ENCODE data around the gene FHIT.

Gene FHIT

DNA sequence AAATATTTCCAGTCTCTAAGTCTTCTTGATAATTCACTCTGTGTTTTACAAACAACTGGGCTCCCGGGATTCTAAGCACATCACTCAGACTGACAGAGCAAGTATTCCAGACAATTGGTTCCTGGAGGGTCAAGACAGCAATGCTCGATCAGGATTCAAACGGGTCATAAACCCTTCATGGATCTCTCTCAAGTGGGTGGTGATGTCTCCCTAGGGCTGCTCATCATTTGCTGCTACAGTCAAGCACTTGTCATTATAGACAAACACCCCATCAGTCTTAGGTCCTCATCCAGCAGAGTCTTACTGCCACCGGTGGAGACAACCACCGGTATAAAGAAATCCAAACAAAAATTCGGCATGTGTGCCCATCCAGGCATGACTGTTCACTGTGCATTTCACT lies 921.1 kb downstream of the FHIT start:
- no peak overlapping the region for H3K18ac ChIP-seq (ENCODE audit: low read length)
- no peaks in the 10 kb centered on the region for H3K4me1 ChIP-seq (ENCODE audit: control insufficient read depth, low read depth, low read length)
- H3K23ac ChIP-seq (ENCODE audit: low read length), result no peak overlapping the region
- no peaks in the 10 kb centered on the region for H3K79me2 ChIP-seq (ENCODE audit: control insufficient read depth, insufficient read depth, low read length)
- H3K4me3 ChIP-seq (ENCODE audit: low read length), result no peak overlapping the region
- no peak overlapping the region for H2BK5ac ChIP-seq (ENCODE audit: low read length)
- WGBS (ENCODE audit: extremely low coverage, insufficient coverage, low lambda C conversion rate), result no CpG with 5 or more reads among the region's 6 CpGs
- H3K9ac ChIP-seq (ENCODE audit: low read length), result no peak overlapping the region
- no peak overlapping the region for H4K5ac ChIP-seq (ENCODE audit: low read length)
- H3K4me2 ChIP-seq (ENCODE audit: low read length), result no peak overlapping the region
- H3K56ac ChIP-seq (ENCODE audit: low read length), result no peak overlapping the region
- H3K4ac ChIP-seq (ENCODE audit: low read depth, low read length), result no peak overlapping the region
- no peaks in the 10 kb centered on the region for H3K36me3 ChIP-seq (ENCODE audit: control insufficient read depth, insufficient read depth, low read length)
- no peaks in the 10 kb centered on the region for H3K79me1 ChIP-seq (ENCODE audit: low read length)
- H3K27me3 ChIP-seq (ENCODE audit: insufficient read depth, low read length, poor library complexity), result no peaks in the 10 kb centered on the region
- no peak for DNase-seq
- H4K8ac ChIP-seq (ENCODE audit: low read depth, low read length), result no peak overlapping the region
- no peak overlapping the region for H2AK5ac ChIP-seq (ENCODE audit: low read length)
- H2BK15ac ChIP-seq (replicated peaks; ENCODE audit: low read depth), result no peak overlapping the region
- no peak overlapping the region for H3K27ac ChIP-seq (ENCODE audit: low read depth, low read length)
- no peak overlapping the region for H2BK120ac ChIP-seq (ENCODE audit: low read depth, low read length)

DNA sequence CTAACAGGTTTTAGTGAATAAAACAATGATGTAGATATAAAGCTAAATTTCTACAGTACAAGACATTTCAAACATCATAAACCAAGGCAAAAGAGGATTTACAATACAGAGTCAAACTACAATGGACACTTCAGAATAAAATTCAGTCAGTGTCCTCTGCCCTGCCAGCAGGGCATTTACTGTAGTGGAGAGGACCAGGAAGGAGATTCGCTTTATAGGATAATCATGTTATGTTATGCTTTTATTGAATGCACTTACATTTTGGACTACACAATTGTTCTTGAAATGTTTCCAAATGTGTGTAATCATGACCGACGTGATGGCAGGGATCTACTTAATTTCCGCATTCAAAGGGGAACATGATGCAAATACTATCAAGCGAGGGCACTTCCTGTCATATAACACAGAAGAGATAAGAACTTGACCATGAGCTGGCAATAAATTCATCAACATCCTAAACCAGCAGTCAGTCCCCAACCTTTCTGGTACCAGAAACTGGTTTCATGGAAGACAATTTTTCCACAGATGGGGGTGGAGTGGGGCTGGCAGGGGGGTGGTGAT lies 925.6 kb downstream of the FHIT start:
- no peak overlapping the region for H3K4me2 ChIP-seq (ENCODE audit: low read length)
- H3K4ac ChIP-seq (ENCODE audit: low read depth, low read length), result no peak overlapping the region
- no peak for DNase-seq
- H3K36me3 ChIP-seq (ENCODE audit: control insufficient read depth, insufficient read depth, low read length), result no peaks in the 10 kb centered on the region
- H2BK5ac ChIP-seq (ENCODE audit: low read length), result no peak overlapping the region
- no peak overlapping the region for H3K9ac ChIP-seq (ENCODE audit: low read length)
- H3K79me2 ChIP-seq (ENCODE audit: control insufficient read depth, insufficient read depth, low read length), result no peaks in the 10 kb centered on the region
- H3K18ac ChIP-seq (ENCODE audit: low read length), result no peak overlapping the region
- no peak overlapping the region for H3K27ac ChIP-seq (ENCODE audit: low read depth, low read length)
- no peak overlapping the region for H2AK5ac ChIP-seq (ENCODE audit: low read length)
- no peak overlapping the region for H4K5ac ChIP-seq (ENCODE audit: low read length)
- H3K27me3 ChIP-seq (ENCODE audit: insufficient read depth, low read length, poor library complexity), result no peaks in the 10 kb centered on the region
- no peak overlapping the region for H3K56ac ChIP-seq (ENCODE audit: low read length)
- H3K79me1 ChIP-seq (ENCODE audit: low read length), result no peaks in the 10 kb centered on the region
- no peak overlapping the region for H2BK120ac ChIP-seq (ENCODE audit: low read depth, low read length)
- H2BK15ac ChIP-seq (replicated peaks; ENCODE audit: low read depth), result no peak overlapping the region
- no peak overlapping the region for H4K8ac ChIP-seq (ENCODE audit: low read depth, low read length)
- peaks cover 3% of the 10 kb centered on the region for H3K4me1 ChIP-seq (ENCODE audit: control insufficient read depth, low read depth, low read length)
- H3K23ac ChIP-seq (ENCODE audit: low read length), result no peak overlapping the region
- H3K4me3 ChIP-seq (ENCODE audit: low read length), result no peak overlapping the region
- no CpG with 5 or more reads among the region's 5 CpGs for WGBS (ENCODE audit: extremely low coverage, insufficient coverage, low lambda C conversion rate)

- no peak overlapping the region for H2BK15ac ChIP-seq (replicated peaks; ENCODE audit: low read depth)
- H3K36me3 ChIP-seq (ENCODE audit: control insufficient read depth, insufficient read depth, low read length), result no peaks in the 10 kb centered on the region
- no peak overlapping the region for H3K4me2 ChIP-seq (ENCODE audit: low read length)
- H3K23ac ChIP-seq (ENCODE audit: low read length), result no peak overlapping the region
- no peaks in the 10 kb centered on the region for H3K79me2 ChIP-seq (ENCODE audit: control insufficient read depth, insufficient read depth, low read length)
- H2AK5ac ChIP-seq (ENCODE audit: low read length), result no peak overlapping the region
- H3K18ac ChIP-seq (ENCODE audit: low read length), result no peak overlapping the region
- no peak overlapping the region for H4K5ac ChIP-seq (ENCODE audit: low read length)
- H2BK120ac ChIP-seq (ENCODE audit: low read depth, low read length), result no peak overlapping the region
- H3K27me3 ChIP-seq (ENCODE audit: insufficient read depth, low read length, poor library complexity), result no peaks in the 10 kb centered on the region
- DNase-seq, result peak; percentile 65
- no peaks in the 10 kb centered on the region for H3K79me1 ChIP-seq (ENCODE audit: low read length)
- no peak overlapping the region for H3K27ac ChIP-seq (ENCODE audit: low read depth, low read length)
- no peak overlapping the region for H2BK5ac ChIP-seq (ENCODE audit: low read length)
- no peak overlapping the region for H3K4ac ChIP-seq (ENCODE audit: low read depth, low read length)
- no peak overlapping the region for H3K56ac ChIP-seq (ENCODE audit: low read length)
- no CpG with 5 or more reads among the region's 3 CpGs for WGBS (ENCODE audit: extremely low coverage, insufficient coverage, low lambda C conversion rate)
- H3K4me3 ChIP-seq (ENCODE audit: low read length), result no peak overlapping the region
- H4K8ac ChIP-seq (ENCODE audit: low read depth, low read length), result no peak overlapping the region
- H3K4me1 ChIP-seq (ENCODE audit: control insufficient read depth, low read depth, low read length), result peaks cover 3% of the 10 kb centered on the region
- H3K9ac ChIP-seq (ENCODE audit: low read length), result no peak overlapping the region
Observed at GRCh38 chr3:60323651-60324050, 927.6 kb downstream of the FHIT start.

GRCh38 chr3:60323180-60323579 lies 928.1 kb downstream of the FHIT start:
- H3K4me2 ChIP-seq (ENCODE audit: low read length), result no peak overlapping the region
- H3K27me3 ChIP-seq (ENCODE audit: insufficient read depth, low read length, poor library complexity), result no peaks in the 10 kb centered on the region
- no peak overlapping the region for H3K4ac ChIP-seq (ENCODE audit: low read depth, low read length)
- no peak overlapping the region for H2BK5ac ChIP-seq (ENCODE audit: low read length)
- H3K9ac ChIP-seq (ENCODE audit: low read length), result no peak overlapping the region
- no peak overlapping the region for H4K5ac ChIP-seq (ENCODE audit: low read length)
- H3K4me3 ChIP-seq (ENCODE audit: low read length), result no peak overlapping the region
- no peak overlapping the region for H3K27ac ChIP-seq (ENCODE audit: low read depth, low read length)
- no peaks in the 10 kb centered on the region for H3K36me3 ChIP-seq (ENCODE audit: control insufficient read depth, insufficient read depth, low read length)
- DNase-seq, result peak; percentile 11
- H3K56ac ChIP-seq (ENCODE audit: low read length), result no peak overlapping the region
- H2BK120ac ChIP-seq (ENCODE audit: low read depth, low read length), result no peak overlapping the region
- no peaks in the 10 kb centered on the region for H3K79me2 ChIP-seq (ENCODE audit: control insufficient read depth, insufficient read depth, low read length)
- H2AK5ac ChIP-seq (ENCODE audit: low read length), result no peak overlapping the region
- H2BK15ac ChIP-seq (replicated peaks; ENCODE audit: low read depth), result no peak overlapping the region
- no peak overlapping the region for H3K18ac ChIP-seq (ENCODE audit: low read length)
- H3K79me1 ChIP-seq (ENCODE audit: low read length), result no peaks in the 10 kb centered on the region
- H3K23ac ChIP-seq (ENCODE audit: low read length), result no peak overlapping the region
- H4K8ac ChIP-seq (ENCODE audit: low read depth, low read length), result no peak overlapping the region
- H3K4me1 ChIP-seq (ENCODE audit: control insufficient read depth, low read depth, low read length), result peaks cover 3% of the 10 kb centered on the region
- WGBS (ENCODE audit: extremely low coverage, insufficient coverage, low lambda C conversion rate), result no CpG with 5 or more reads among the region's 7 CpGs

GRCh38 chr3:60322298-60322856 lies 928.9 kb downstream of the FHIT start:
- WGBS (ENCODE audit: extremely low coverage, insufficient coverage, low lambda C conversion rate), result no CpG with 5 or more reads among the region's 4 CpGs
- no peak overlapping the region for H3K4me3 ChIP-seq (ENCODE audit: low read length)
- H2BK5ac ChIP-seq (ENCODE audit: low read length), result no peak overlapping the region
- H3K4me2 ChIP-seq (ENCODE audit: low read length), result no peak overlapping the region
- H2BK15ac ChIP-seq (replicated peaks; ENCODE audit: low read depth), result no peak overlapping the region
- no peak for DNase-seq
- H3K23ac ChIP-seq (ENCODE audit: low read length), result no peak overlapping the region
- no peak overlapping the region for H3K4ac ChIP-seq (ENCODE audit: low read depth, low read length)
- peaks cover 3% of the 10 kb centered on the region for H3K4me1 ChIP-seq (ENCODE audit: control insufficient read depth, low read depth, low read length)
- H3K18ac ChIP-seq (ENCODE audit: low read length), result no peak overlapping the region
- no peaks in the 10 kb centered on the region for H3K79me2 ChIP-seq (ENCODE audit: control insufficient read depth, insufficient read depth, low read length)
- H4K8ac ChIP-seq (ENCODE audit: low read depth, low read length), result no peak overlapping the region
- H2BK120ac ChIP-seq (ENCODE audit: low read depth, low read length), result no peak overlapping the region
- H4K5ac ChIP-seq (ENCODE audit: low read length), result no peak overlapping the region
- no peak overlapping the region for H3K9ac ChIP-seq (ENCODE audit: low read length)
- no peak overlapping the region for H3K56ac ChIP-seq (ENCODE audit: low read length)
- H3K36me3 ChIP-seq (ENCODE audit: control insufficient read depth, insufficient read depth, low read length), result no peaks in the 10 kb centered on the region
- H2AK5ac ChIP-seq (ENCODE audit: low read length), result no peak overlapping the region
- no peaks in the 10 kb centered on the region for H3K79me1 ChIP-seq (ENCODE audit: low read length)
- H3K27ac ChIP-seq (ENCODE audit: low read depth, low read length), result no peak overlapping the region
- no peaks in the 10 kb centered on the region for H3K27me3 ChIP-seq (ENCODE audit: insufficient read depth, low read length, poor library complexity)
